ENCODE measurements around the gene TBL3. TPM values are rescaled to one million over a fixed set of nuclear protein-coding genes. Genes with fewer than 3 reads are reported as not detected.

The TBL3 gene
- total and polyA plus RNA-seq, 9 of the 15 experiments (the other 6 are each of a cell fraction or from before 2014, with no cell fraction given) = 0.97 to 117 (median 24.5) TPM

DNA sequence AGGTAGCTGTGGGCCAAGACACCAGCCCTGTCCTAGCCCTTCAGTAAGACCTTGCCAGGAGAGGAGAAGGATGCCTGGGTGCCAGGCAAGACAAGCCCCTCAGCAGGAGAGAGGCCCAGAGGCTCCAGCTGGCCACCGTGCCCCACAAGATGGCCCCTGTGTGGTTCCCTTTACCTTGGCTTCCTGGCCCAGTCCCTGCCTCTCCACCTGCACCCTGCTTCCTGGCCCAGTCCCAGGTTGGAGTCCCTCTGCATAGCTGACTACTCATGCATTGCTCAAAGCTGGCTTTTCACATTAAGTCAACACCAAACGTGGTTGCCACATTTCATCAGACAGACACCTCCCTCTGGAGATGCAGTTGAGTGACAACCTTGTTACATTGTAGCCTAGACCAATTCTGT, 21.9 kb downstream of the TBL3 start (continued):
- TF ChIP-seq, protein P1, sequence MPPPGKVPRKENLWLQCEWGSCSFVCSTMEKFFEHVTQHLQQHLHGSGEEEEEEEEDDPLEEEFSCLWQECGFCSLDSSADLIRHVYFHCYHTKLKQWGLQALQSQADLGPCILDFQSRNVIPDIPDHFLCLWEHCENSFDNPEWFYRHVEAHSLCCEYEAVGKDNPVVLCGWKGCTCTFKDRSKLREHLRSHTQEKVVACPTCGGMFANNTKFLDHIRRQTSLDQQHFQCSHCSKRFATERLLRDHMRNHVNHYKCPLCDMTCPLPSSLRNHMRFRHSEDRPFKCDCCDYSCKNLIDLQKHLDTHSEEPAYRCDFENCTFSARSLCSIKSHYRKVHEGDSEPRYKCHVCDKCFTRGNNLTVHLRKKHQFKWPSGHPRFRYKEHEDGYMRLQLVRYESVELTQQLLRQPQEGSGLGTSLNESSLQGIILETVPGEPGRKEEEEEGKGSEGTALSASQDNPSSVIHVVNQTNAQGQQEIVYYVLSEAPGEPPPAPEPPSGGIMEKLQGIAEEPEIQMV (tag; conservative IDR thresholded peaks at IDR 0.05; ENCODE audit: low read depth) = 0 out of 2 replicates have a peak, but pooled peaks have one; percentile 34
- TF ChIP-seq RAD21 (CRISPR knock-in tag; conservative IDR thresholded peaks at IDR 0.05 in 1 of 2, IDR thresholded peaks at IDR 0.05 in 1 of 2) (no peak), ESRRB (CRISPR knock-in tag; IDR thresholded peaks at IDR 0.05; ENCODE audit: borderline replicate concordance) (no peak), HNRNPK (IDR thresholded peaks at IDR 0.05; ENCODE audit: low read depth, low read length, poor library complexity, severe bottlenecking) (no peak), GABPB2 (CRISPR knock-in tag; conservative IDR thresholded peaks at IDR 0.05) (no peak)

DNA sequence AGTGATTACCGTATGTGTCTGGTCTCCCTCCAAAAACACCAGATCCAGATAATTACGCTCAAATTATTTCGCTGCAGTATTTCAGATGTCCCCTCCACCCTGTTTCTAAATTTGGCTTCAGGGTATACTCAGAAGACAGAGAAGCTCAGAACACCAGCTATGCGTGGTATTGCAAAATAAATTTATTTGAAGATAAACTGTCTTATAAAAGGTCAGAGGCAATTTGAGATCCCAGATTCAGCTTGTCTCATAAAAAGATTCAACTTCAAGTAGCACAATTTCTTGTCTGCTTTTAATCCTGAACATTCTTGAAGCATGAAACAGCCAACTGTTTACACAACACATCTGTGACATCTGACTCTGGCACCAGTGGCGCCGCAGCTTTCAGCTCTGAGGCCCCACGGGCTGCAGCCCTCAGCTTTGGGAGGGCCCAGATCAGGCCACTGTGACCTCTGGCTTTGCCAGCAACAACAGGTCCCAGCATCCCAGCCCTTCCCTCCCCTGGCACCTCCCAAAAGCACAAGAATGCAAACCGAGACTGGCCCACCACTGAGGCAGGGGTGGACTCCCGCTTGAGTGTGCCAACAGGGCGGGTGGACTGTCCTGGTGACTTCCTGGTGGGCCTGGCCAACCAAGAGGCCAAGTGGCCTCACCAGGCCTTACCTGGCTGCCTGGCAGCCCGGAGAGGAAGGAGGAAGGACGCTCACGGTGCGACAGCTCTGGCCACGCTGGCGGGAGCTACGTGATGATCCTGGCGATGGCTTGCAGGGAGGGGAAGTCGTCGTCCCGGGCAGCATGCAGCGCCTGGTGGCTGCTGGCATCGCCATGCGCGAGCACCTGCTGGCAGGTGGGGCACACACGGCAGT, 25.9 kb downstream of the TBL3 start:
- Histone ChIP-seq H3K36me3 (ENCODE audit: control insufficient read depth, insufficient read depth, low read length) (peaks cover 76% of the 10 kb centered on the region), H4K20me1 (replicated peaks; ENCODE audit: control insufficient read depth, insufficient read depth, low read length) (no peaks in the 10 kb centered on the region; the same call in none of the 2 replicates), H3K4me1 (replicated peaks in 1 of 2; ENCODE audit: control insufficient read depth in 2 of 2, insufficient read depth in 2 of 2, low read length in 2 of 2) (peaks cover 12 to 51% of the 10 kb centered on the region in 2 experiments), H3K9me3 (replicated peaks; ENCODE audit: control insufficient read depth, insufficient read depth, low read depth, low read length) (no peaks in the 10 kb centered on the region), H3K79me2 (ENCODE audit: control insufficient read depth, insufficient read depth, low read length) (peaks cover 31% of the 10 kb centered on the region), H3K4me3 (no peak overlapping the region), H3K27ac (ENCODE audit: extremely low read depth, low read depth, low read length) (no peak overlapping the region), H3K9me1 (ENCODE audit: control insufficient read depth, insufficient read depth, low read length) (no peaks in the 10 kb centered on the region), H3K4me2 (ENCODE audit: insufficient read depth, low read length) (no peak overlapping the region), H3K9ac (ENCODE audit: insufficient read depth in 1 of 2, low read depth in 2 of 2, low read length in 2 of 2) (peak overlapping the region in 1 of 2 experiments; percentile 13; a peak in 1 of 4 replicates), H3K27me3 (ENCODE audit: control insufficient read depth in 2 of 2, insufficient read depth in 2 of 2, low read length in 2 of 2) (no peaks in the 10 kb centered on the region), H2AFZ (ENCODE audit: low read depth, low read length) (no peak overlapping the region)
- intact Hi-C loops (cut with micrococcal nuclease) (no loop called here), in situ Hi-C loops (cut with MboI) (no loop called here)
- ATAC-seq = no peak
- WGBS (ENCODE audit: insufficient coverage, low coverage, missing lambda C conversion rate) = 92% methylated on average over 23 of the region's 26 CpGs
- ChIA-PET POLR2A (interaction anchor here (0.6 to 3.8 kb wide), 8 partner anchors 11 to 158 kb away, joined by 3 to 16 read pairs (median 4); partner anchors contain the start of genes RPS2, TRAF7 and ZNF598), CTCF (ENCODE audit: low intra/inter-chr PET ratio) (no interaction called here)
- no TSS peak for BruUV-seq (replicated peaks)
- FAIRE-seq = no peak
- DNase-seq (ENCODE audit: extremely low read depth in 1 of 4, low spot score in 3 of 4) = no peak
- TF ChIP-seq, protein P2, sequence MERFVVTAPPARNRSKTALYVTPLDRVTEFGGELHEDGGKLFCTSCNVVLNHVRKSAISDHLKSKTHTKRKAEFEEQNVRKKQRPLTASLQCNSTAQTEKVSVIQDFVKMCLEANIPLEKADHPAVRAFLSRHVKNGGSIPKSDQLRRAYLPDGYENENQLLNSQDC (CRISPR knock-in tag; IDR thresholded peaks at IDR 0.05) = no peak
- TF ChIP-seq RBFOX2 (IDR thresholded peaks at IDR 0.05; ENCODE audit: low read depth, low read length) = peak; percentile 43
- TF ChIP-seq, protein P3, sequence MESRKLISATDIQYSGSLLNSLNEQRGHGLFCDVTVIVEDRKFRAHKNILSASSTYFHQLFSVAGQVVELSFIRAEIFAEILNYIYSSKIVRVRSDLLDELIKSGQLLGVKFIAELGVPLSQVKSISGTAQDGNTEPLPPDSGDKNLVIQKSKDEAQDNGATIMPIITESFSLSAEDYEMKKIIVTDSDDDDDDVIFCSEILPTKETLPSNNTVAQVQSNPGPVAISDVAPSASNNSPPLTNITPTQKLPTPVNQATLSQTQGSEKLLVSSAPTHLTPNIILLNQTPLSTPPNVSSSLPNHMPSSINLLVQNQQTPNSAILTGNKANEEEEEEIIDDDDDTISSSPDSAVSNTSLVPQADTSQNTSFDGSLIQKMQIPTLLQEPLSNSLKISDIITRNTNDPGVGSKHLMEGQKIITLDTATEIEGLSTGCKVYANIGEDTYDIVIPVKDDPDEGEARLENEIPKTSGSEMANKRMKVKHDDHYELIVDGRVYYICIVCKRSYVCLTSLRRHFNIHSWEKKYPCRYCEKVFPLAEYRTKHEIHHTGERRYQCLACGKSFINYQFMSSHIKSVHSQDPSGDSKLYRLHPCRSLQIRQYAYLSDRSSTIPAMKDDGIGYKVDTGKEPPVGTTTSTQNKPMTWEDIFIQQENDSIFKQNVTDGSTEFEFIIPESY (CRISPR knock-in tag; IDR thresholded peaks at IDR 0.05) = 0 out of 2 replicates have a peak, but pooled peaks have one; percentile 42
